Measurements from ENCODE around the gene DDX55. TPM values are rescaled to one million over a fixed set of nuclear protein-coding genes. Genes with fewer than 3 reads are reported as not detected.

DDX55 gene
- total and polyA plus RNA-seq, 2 of the 4 experiments (the other 2 are of a cell fraction), result 13.3 to 18.7 TPM

DNA sequence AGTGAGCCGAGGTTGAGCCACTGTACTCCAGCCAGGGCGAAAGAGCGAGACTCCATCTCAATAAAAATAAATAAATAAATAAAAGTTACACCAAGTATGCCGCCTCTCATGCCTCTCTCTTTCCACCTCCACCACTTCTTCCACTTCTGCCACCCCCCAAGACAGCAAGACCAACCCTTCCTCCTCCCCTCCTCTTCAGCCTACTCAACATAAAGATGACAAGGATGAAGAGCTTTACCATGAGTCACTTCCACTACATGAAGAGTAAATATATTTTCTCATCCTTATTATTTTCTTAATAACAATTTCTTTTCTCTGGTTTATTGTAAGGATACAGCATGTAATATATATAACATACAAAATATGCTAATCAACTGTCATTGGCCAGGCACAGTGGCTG is 21.1 kb upstream of the DDX55 start:
- Histone ChIP-seq H3K9me3 (ENCODE audit: control insufficient read depth, insufficient read depth, low read length) (peaks cover 3% of the 10 kb centered on the region; the same call in 1 of the 2 replicates), H3K4me1 (ENCODE audit: control insufficient read depth, insufficient read depth, low read length) (peaks cover 2% of the 10 kb centered on the region; the same call in 1 of the 2 replicates), H4K20me1 (ENCODE audit: insufficient read depth, low read length) (peaks cover 17% of the 10 kb centered on the region), H4K91ac (ENCODE audit: insufficient read depth, low read depth, low read length) (no peak overlapping the region), H3K4ac (ENCODE audit: low read depth, low read length) (no peak overlapping the region), H3K14ac (replicated peaks; ENCODE audit: low read depth, low read length) (no peak overlapping the region), H3K27me3 (ENCODE audit: control insufficient read depth, insufficient read depth, low read length) (no peaks in the 10 kb centered on the region), H2BK20ac (ENCODE audit: low read depth, low read length) (no peak overlapping the region), H2AK5ac (ENCODE audit: low read depth, low read length) (no peak overlapping the region), H2BK5ac (ENCODE audit: low read depth, low read length, poor library complexity, severe bottlenecking) (no peak overlapping the region), H3K4me3 (ENCODE audit: insufficient read depth, low read depth, low read length) (no peak overlapping the region), H3K79me1 (ENCODE audit: low read depth in 1 of 2, low read length in 2 of 2) (peaks cover 6 to 60% of the 10 kb centered on the region in 2 experiments), H3K9me1 (ENCODE audit: insufficient read depth, low read length) (no peaks in the 10 kb centered on the region), H3K9ac (ENCODE audit: low read depth, low read length) (no peak overlapping the region), H2BK15ac (ENCODE audit: low read depth, low read length) (no peak overlapping the region), H4K8ac (ENCODE audit: low read depth in 2 of 2, low read length in 2 of 2) (no peak overlapping the region), H2AFZ (replicated peaks; ENCODE audit: low read length, poor library complexity) (no peak overlapping the region), H3K18ac (ENCODE audit: low read depth, low read length) (no peak overlapping the region), H3K23ac (ENCODE audit: low read depth, low read length) (no peak overlapping the region), H3K4me2 (ENCODE audit: low read depth, low read length) (no peak overlapping the region), H4K5ac (ENCODE audit: low read depth, low read length) (no peak overlapping the region), H2AK9ac (replicated peaks; ENCODE audit: low read depth, low read length, poor library complexity) (no peak overlapping the region), H3K27ac (ENCODE audit: insufficient read depth, low read length) (no peak overlapping the region), H2BK120ac (ENCODE audit: low read depth, low read length) (no peak overlapping the region), H3K36me3 (ENCODE audit: control insufficient read depth, insufficient read depth, low read length) (peaks cover 3% of the 10 kb centered on the region), H3K56ac (ENCODE audit: extremely low read depth, insufficient read depth, low read length) (no peak overlapping the region)
- TF ChIP-seq RFX5 (IDR thresholded peaks at IDR 0.05; ENCODE audit: low read depth, low read length), result no peak
- no peak for TF ChIP-seq NFE2L2 (IDR thresholded peaks at IDR 0.05; ENCODE audit: low read depth, low read length)
- no peak for TF ChIP-seq SMC3 (IDR thresholded peaks at IDR 0.05; ENCODE audit: low read depth, low read length)
- TF ChIP-seq, protein P1, sequence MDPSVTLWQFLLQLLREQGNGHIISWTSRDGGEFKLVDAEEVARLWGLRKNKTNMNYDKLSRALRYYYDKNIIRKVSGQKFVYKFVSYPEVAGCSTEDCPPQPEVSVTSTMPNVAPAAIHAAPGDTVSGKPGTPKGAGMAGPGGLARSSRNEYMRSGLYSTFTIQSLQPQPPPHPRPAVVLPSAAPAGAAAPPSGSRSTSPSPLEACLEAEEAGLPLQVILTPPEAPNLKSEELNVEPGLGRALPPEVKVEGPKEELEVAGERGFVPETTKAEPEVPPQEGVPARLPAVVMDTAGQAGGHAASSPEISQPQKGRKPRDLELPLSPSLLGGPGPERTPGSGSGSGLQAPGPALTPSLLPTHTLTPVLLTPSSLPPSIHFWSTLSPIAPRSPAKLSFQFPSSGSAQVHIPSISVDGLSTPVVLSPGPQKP (IDR thresholded peaks at IDR 0.05; ENCODE audit: borderline replicate concordance, low read depth, low read length), result no peak
- TF ChIP-seq, protein P2, sequence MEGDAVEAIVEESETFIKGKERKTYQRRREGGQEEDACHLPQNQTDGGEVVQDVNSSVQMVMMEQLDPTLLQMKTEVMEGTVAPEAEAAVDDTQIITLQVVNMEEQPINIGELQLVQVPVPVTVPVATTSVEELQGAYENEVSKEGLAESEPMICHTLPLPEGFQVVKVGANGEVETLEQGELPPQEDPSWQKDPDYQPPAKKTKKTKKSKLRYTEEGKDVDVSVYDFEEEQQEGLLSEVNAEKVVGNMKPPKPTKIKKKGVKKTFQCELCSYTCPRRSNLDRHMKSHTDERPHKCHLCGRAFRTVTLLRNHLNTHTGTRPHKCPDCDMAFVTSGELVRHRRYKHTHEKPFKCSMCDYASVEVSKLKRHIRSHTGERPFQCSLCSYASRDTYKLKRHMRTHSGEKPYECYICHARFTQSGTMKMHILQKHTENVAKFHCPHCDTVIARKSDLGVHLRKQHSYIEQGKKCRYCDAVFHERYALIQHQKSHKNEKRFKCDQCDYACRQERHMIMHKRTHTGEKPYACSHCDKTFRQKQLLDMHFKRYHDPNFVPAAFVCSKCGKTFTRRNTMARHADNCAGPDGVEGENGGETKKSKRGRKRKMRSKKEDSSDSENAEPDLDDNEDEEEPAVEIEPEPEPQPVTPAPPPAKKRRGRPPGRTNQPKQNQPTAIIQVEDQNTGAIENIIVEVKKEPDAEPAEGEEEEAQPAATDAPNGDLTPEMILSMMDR (conservative IDR thresholded peaks at IDR 0.05; ENCODE audit: low read depth, low read length), result no peak
- TF ChIP-seq RCOR1 (IDR thresholded peaks at IDR 0.05; ENCODE audit: insufficient replicate concordance, low read length), result no peak
- TF ChIP-seq FOS (IDR thresholded peaks at IDR 0.05; ENCODE audit: low read depth, low read length), result no peak
- TF ChIP-seq MXI1 (IDR thresholded peaks at IDR 0.05; ENCODE audit: borderline replicate concordance, low read depth, low read length), result no peak
- TF ChIP-seq RAD21 (IDR thresholded peaks at IDR 0.05; ENCODE audit: low read length), result no peak
- no peak for TF ChIP-seq CHD1 (IDR thresholded peaks at IDR 0.05; ENCODE audit: low read depth, low read length)
- TF ChIP-seq MAZ (IDR thresholded peaks at IDR 0.05; ENCODE audit: borderline replicate concordance, low read depth, low read length), result no peak
- no peak for TF ChIP-seq BHLHE40 (IDR thresholded peaks at IDR 0.05; ENCODE audit: low read depth, low read length)
- no peak for TF ChIP-seq MAFK (IDR thresholded peaks at IDR 0.05; ENCODE audit: low read depth, low read length)
- no peak for TF ChIP-seq POLR2A (IDR thresholded peaks at IDR 0.05; ENCODE audit: low read depth, low read length)
- no peak for TF ChIP-seq CEBPB (IDR thresholded peaks at IDR 0.05; ENCODE audit: low read depth, low read length)
- TF ChIP-seq USF2 (IDR thresholded peaks at IDR 0.05; ENCODE audit: low read depth, low read length), result no peak
- dilution Hi-C loops (cut with HindIII; ENCODE audit: low sequenced_read_pairs, unreplicated experiment), result no loop called here
- DNase-seq (peak; percentile 42), ATAC-seq (ENCODE audit: low read depth) (no peak)
- POLR2A ChIA-PET (ENCODE audit: unreplicated experiment), result no interaction called here
- CTCF ChIA-PET, result no interaction called here
- BruUV-seq (replicated peaks), result no TSS peak
- in situ Hi-C loops (cut with MboI; ENCODE audit: low sequenced_read_pairs), result loop anchor here (5.0 kb wide), 1 partner anchor 48 kb away; the partner anchor contains the start of gene RILPL1
- intact Hi-C loops (cut with micrococcal nuclease), result no loop called here
- no CpG with 5 or more reads among the region's 4 CpGs for WGBS, 2 experiments (ENCODE audit: extremely low coverage in 2 of 2, insufficient read length in 1 of 2)

Data from IMR-90 (cell line).